HEK293 (cell line): Measurements from ENCODE around the gene ETNPPL.
"Not testable (repeated sequence)": the region's sequence is repeated elsewhere in the genome, so short reads cannot be mapped to it uniquely, and the experiment has no call there.

Source experiments
- KLF1 ChIP-seq: fragments of 450-650 bp; formaldehyde crosslinking; IDR thresholded peaks from 2 replicates; pipeline ENCODE4 v1.5.1; 2016; ENCODE audit warnings: missing biosample characterization, missing genetic modification characterization
- KLF16 ChIP-seq: fragments of 450-650 bp; formaldehyde crosslinking; IDR thresholded peaks from 2 replicates; pipeline ENCODE4 v1.5.1; 2017; ENCODE audit warnings: missing biosample characterization, missing genetic modification characterization
- YY1 ChIP-seq: fragments of 450-650 bp; formaldehyde crosslinking; IDR thresholded peaks from 2 replicates; pipeline ENCODE4 v1.5.1; 2018; ENCODE audit warnings: missing biosample characterization, missing genetic modification characterization
- ZBTB1 ChIP-seq: fragments of 450-650 bp; formaldehyde crosslinking; IDR thresholded peaks from 2 replicates; pipeline ENCODE4 v1.5.1; 2016; ENCODE audit warnings: missing biosample characterization, missing genetic modification characterization
- ZBTB17 ChIP-seq: fragments of 450-650 bp; formaldehyde crosslinking; IDR thresholded peaks from 2 replicates; pipeline ENCODE4 v1.5.1; 2016; ENCODE audit warnings: missing biosample characterization, missing genetic modification characterization
- ZBTB8A ChIP-seq: fragments of 450-650 bp; formaldehyde crosslinking; IDR thresholded peaks from 2 replicates; pipeline ENCODE4 v1.5.1; 2016; ENCODE audit warnings: missing biosample characterization, missing genetic modification characterization
- ZNF133 ChIP-seq: fragments of 450-650 bp; formaldehyde crosslinking; IDR thresholded peaks from 2 replicates; pipeline ENCODE4 v1.5.1; 2016; ENCODE audit warnings: missing biosample characterization, missing genetic modification characterization
- ZNF239 ChIP-seq: fragments of 450-650 bp; formaldehyde crosslinking; IDR thresholded peaks from 2 replicates; pipeline ENCODE4 v1.5.1; 2016; ENCODE audit warnings: missing biosample characterization, missing genetic modification characterization
- ZNF266 ChIP-seq: fragments of 450-650 bp; formaldehyde crosslinking; IDR thresholded peaks from 2 replicates; pipeline ENCODE4 v1.5.1; 2016; ENCODE audit warnings: missing biosample characterization, missing genetic modification characterization, low read depth
- ZNF274 ChIP-seq, 2 experiments: fragments of 200-500 bp in 1 of 2; fragments of 450-650 bp in 1 of 2; sonication (Bioruptor generic) in 1 of 2; formaldehyde crosslinking in 1 of 2; IDR thresholded peaks; 2 replicates each; pipeline versions ENCODE4 v1.5.1 to v1.6.1; 2014 to 2016; ENCODE audit warnings: borderline replicate concordance in 1 of 2, inconsistent platforms in 1 of 2, low read length in 1 of 2, missing biosample characterization in 1 of 2, missing genetic modification characterization in 1 of 2
- ZNF350 ChIP-seq: fragments of 450-650 bp; formaldehyde crosslinking; IDR thresholded peaks from 2 replicates; pipeline ENCODE4 v1.5.0; 2017; ENCODE audit warnings: missing biosample characterization, mild to moderate bottlenecking, missing genetic modification characterization
- TF ChIP-seq, protein P1 (sequence below): fragments of 450-650 bp; formaldehyde crosslinking; IDR thresholded peaks from 2 replicates; pipeline ENCODE4 v1.5.1; 2016; ENCODE audit warnings: missing biosample characterization, missing genetic modification characterization
- TF ChIP-seq, protein P2 (sequence below): fragments of 450-650 bp; formaldehyde crosslinking; IDR thresholded peaks from 2 replicates; pipeline ENCODE4 v1.5.1; 2016; ENCODE audit warnings: missing biosample characterization, missing genetic modification characterization
- TF ChIP-seq, protein P3 (sequence below): fragments of 450-650 bp; IDR thresholded peaks from 2 replicates; pipeline ENCODE4 v1.5.1; 2018; ENCODE audit warnings: missing biosample characterization, missing genetic modification characterization

DNA sequence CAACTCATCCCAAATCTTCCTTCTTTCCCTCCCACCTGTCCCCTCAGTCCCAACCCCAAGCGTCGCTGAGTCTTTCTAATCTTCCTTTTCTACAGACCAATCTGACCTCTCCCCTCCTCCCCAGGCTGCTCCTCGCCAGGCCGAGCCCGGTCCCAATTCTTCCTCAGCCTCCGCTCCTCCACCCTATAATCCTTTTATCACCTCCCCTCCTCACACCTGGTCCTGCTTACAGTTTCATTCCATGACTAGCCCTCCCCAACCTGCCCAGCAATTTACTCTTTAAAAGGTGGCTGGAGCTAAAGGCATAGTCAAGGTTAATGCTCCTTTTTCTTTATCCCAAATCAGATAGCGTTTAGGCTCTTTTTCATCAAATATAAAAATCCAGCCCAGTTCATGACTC is 52.3 kb downstream of the ETNPPL start:
- TF ChIP-seq, protein P1, sequence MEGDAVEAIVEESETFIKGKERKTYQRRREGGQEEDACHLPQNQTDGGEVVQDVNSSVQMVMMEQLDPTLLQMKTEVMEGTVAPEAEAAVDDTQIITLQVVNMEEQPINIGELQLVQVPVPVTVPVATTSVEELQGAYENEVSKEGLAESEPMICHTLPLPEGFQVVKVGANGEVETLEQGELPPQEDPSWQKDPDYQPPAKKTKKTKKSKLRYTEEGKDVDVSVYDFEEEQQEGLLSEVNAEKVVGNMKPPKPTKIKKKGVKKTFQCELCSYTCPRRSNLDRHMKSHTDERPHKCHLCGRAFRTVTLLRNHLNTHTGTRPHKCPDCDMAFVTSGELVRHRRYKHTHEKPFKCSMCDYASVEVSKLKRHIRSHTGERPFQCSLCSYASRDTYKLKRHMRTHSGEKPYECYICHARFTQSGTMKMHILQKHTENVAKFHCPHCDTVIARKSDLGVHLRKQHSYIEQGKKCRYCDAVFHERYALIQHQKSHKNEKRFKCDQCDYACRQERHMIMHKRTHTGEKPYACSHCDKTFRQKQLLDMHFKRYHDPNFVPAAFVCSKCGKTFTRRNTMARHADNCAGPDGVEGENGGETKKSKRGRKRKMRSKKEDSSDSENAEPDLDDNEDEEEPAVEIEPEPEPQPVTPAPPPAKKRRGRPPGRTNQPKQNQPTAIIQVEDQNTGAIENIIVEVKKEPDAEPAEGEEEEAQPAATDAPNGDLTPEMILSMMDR (tag by site-specific recombination), result not testable (repeated sequence)
- not testable (repeated sequence) for TF ChIP-seq ZBTB17 (tag by site-specific recombination); ZNF133; ZNF239 (tag by site-specific recombination); ZNF266 (tag by site-specific recombination); KLF1; YY1 (tag by site-specific recombination); KLF16 (tag by site-specific recombination); ZNF274 (IDR thresholded peaks at IDR 0.05; ENCODE audit: low read length); ZNF274 (tag by site-specific recombination; IDR thresholded peaks at IDR 0.05; ENCODE audit: borderline replicate concordance); ZBTB1; ZBTB8A (tag by site-specific recombination); ZNF350 (tag by site-specific recombination)
- TF ChIP-seq, protein P2, sequence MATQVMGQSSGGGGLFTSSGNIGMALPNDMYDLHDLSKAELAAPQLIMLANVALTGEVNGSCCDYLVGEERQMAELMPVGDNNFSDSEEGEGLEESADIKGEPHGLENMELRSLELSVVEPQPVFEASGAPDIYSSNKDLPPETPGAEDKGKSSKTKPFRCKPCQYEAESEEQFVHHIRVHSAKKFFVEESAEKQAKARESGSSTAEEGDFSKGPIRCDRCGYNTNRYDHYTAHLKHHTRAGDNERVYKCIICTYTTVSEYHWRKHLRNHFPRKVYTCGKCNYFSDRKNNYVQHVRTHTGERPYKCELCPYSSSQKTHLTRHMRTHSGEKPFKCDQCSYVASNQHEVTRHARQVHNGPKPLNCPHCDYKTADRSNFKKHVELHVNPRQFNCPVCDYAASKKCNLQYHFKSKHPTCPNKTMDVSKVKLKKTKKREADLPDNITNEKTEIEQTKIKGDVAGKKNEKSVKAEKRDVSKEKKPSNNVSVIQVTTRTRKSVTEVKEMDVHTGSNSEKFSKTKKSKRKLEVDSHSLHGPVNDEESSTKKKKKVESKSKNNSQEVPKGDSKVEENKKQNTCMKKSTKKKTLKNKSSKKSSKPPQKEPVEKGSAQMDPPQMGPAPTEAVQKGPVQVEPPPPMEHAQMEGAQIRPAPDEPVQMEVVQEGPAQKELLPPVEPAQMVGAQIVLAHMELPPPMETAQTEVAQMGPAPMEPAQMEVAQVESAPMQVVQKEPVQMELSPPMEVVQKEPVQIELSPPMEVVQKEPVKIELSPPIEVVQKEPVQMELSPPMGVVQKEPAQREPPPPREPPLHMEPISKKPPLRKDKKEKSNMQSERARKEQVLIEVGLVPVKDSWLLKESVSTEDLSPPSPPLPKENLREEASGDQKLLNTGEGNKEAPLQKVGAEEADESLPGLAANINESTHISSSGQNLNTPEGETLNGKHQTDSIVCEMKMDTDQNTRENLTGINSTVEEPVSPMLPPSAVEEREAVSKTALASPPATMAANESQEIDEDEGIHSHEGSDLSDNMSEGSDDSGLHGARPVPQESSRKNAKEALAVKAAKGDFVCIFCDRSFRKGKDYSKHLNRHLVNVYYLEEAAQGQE (tag by site-specific recombination), result not testable (repeated sequence)
- TF ChIP-seq, protein P3, sequence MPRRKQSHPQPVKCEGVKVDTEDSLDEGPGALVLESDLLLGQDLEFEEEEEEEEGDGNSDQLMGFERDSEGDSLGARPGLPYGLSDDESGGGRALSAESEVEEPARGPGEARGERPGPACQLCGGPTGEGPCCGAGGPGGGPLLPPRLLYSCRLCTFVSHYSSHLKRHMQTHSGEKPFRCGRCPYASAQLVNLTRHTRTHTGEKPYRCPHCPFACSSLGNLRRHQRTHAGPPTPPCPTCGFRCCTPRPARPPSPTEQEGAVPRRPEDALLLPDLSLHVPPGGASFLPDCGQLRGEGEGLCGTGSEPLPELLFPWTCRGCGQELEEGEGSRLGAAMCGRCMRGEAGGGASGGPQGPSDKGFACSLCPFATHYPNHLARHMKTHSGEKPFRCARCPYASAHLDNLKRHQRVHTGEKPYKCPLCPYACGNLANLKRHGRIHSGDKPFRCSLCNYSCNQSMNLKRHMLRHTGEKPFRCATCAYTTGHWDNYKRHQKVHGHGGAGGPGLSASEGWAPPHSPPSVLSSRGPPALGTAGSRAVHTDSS (tag by site-specific recombination), result not testable (repeated sequence)
